HepG2 (cell line): ENCODE results near the gene CLTA. TPM values are rescaled to one million over a fixed set of nuclear protein-coding genes. Genes with fewer than 3 reads are reported as not detected.
A peak's percentile ranks its signal among the peaks of the same experiment; 100 is the strongest.

Source experiments
- BCL6 ChIP-seq: IDR thresholded peaks from 2 replicates; pipeline ENCODE4 v1.6.1; 2016; ENCODE audit warnings: missing genetic modification reagents, missing compliant biosample characterization
- CTCF ChIP-seq: sonication (generic); formaldehyde crosslinking; IDR thresholded peaks from 2 replicates; pipeline ENCODE4 v1.5.0; 2020; ENCODE audit warnings: mild to moderate bottlenecking, missing genetic modification reagents, moderate library complexity
- ELF4 ChIP-seq: sonication (generic); formaldehyde crosslinking; IDR thresholded peaks from 2 replicates; pipeline ENCODE4 v1.5.0; 2020; ENCODE audit warnings: missing genetic modification reagents, mild to moderate bottlenecking, moderate library complexity, borderline replicate concordance
- GATAD2A ChIP-seq: IDR thresholded peaks from 2 replicates; pipeline ENCODE4 v1.6.1; 2016
- GLI4 ChIP-seq: sonication (generic); formaldehyde crosslinking; IDR thresholded peaks from 2 replicates; pipeline ENCODE4 v1.5.1; 2020; ENCODE audit warnings: missing genetic modification reagents, mild to moderate bottlenecking, moderate library complexity, borderline replicate concordance
- HDAC2 ChIP-seq: sonication (generic); formaldehyde crosslinking; IDR thresholded peaks from 2 replicates; pipeline ENCODE4 v1.4.0; 2020; ENCODE audit warnings: missing genetic modification reagents
- JUND ChIP-seq: sonication (generic); formaldehyde crosslinking; IDR thresholded peaks from 2 replicates; pipeline ENCODE4 v1.8.0; 2022; ENCODE audit warnings: mild to moderate bottlenecking, missing genetic modification reagents
- KAT8 ChIP-seq: IDR thresholded peaks from 2 replicates; pipeline ENCODE4 v1.6.1; 2016; ENCODE audit warnings: missing genetic modification reagents, missing compliant biosample characterization
- MLXIP ChIP-seq: sonication (generic); formaldehyde crosslinking; IDR thresholded peaks from 2 replicates; pipeline ENCODE4 v1.9.0; 2021; ENCODE audit warnings: missing genetic modification reagents, borderline replicate concordance
- SATB2 ChIP-seq: sonication (generic); formaldehyde crosslinking; IDR thresholded peaks from 2 replicates; pipeline ENCODE4 v1.5.0; 2020; ENCODE audit warnings: missing genetic modification reagents
- SOX6 ChIP-seq, 2 experiments: fragments of 450-650 bp in 1 of 2; sonication (generic) in 1 of 2; formaldehyde crosslinking in 1 of 2; IDR thresholded peaks; 2 replicates each; pipeline versions ENCODE4 v1.4.0 to v1.6.1; 2017 to 2020; ENCODE audit warnings: antibody characterized with exemption in 1 of 2, mild to moderate bottlenecking in 1 of 2, missing genetic modification reagents in 1 of 2
- SP4 ChIP-seq: sonication (generic); formaldehyde crosslinking; IDR thresholded peaks from 2 replicates; pipeline ENCODE4 v1.8.1; 2023; ENCODE audit warnings: mild to moderate bottlenecking, missing genetic modification reagents
- TCF7 ChIP-seq: sonication (generic); IDR thresholded peaks from 2 replicates; pipeline ENCODE4 v1.6.1; 2016; ENCODE audit warnings: antibody characterized with exemption, low read depth
- TIGD3 ChIP-seq: sonication (generic); formaldehyde crosslinking; IDR thresholded peaks from 2 replicates; pipeline ENCODE4 v1.5.1; 2020; ENCODE audit warnings: mild to moderate bottlenecking, missing genetic modification reagents, borderline replicate concordance
- ZNF124 ChIP-seq: sonication (generic); formaldehyde crosslinking; IDR thresholded peaks from 2 replicates; pipeline ENCODE4 v1.4.0; 2020; ENCODE audit warnings: missing genetic modification reagents
- ZNF451 ChIP-seq: sonication (generic); formaldehyde crosslinking; IDR thresholded peaks from 2 replicates; pipeline ENCODE4 v1.5.0; 2020; ENCODE audit warnings: mild to moderate bottlenecking, missing genetic modification reagents
- ZNF564 ChIP-seq: sonication (generic); formaldehyde crosslinking; IDR thresholded peaks from 2 replicates; pipeline ENCODE4 v1.8.1; 2023; ENCODE audit warnings: mild to moderate bottlenecking, missing genetic modification reagents
- ZNF713 ChIP-seq: sonication (generic); formaldehyde crosslinking; IDR thresholded peaks from 2 replicates; pipeline ENCODE4 v1.4.0; 2020; ENCODE audit warnings: mild to moderate bottlenecking, missing genetic modification reagents
- ZNF83 ChIP-seq: sonication (generic); formaldehyde crosslinking; IDR thresholded peaks from 2 replicates; pipeline ENCODE4 v1.4.0; 2020; ENCODE audit warnings: missing genetic modification reagents, mild to moderate bottlenecking, borderline replicate concordance
- polyA plus RNA-seq, 8 experiments: library from polyadenylated mRNA; depleted of rRNA in 3 of 8; stranded (reverse) in 7 of 8; unstranded in 1 of 8; fragments of >200 nt; fragmentation: Illumina TruSeq in 4 of 8; extraction: Trizol in 4 of 8; gene quantifications; 2 replicates each; pipeline versions ENCODE4 v1.2.1 to v1.2.3, GENCODE V29; 2011 to 2016; ENCODE audit warnings: low read depth in 4 of 8, missing spikeins in 1 of 8, mixed read lengths in 1 of 8; ENCODE audit not compliant: insufficient read depth in 1 of 8
- total RNA-seq, 5 experiments: library from RNA; depleted of rRNA; stranded (reverse); fragments of >200 nt; fragmentation: Illumina TruSeq; extraction: Trizol; gene quantifications; 2 replicates each; pipeline ENCODE4 v1.2.3, GENCODE V29; 2016; ENCODE audit warnings: low read depth in 1 of 5
- TF ChIP-seq, protein P1 (sequence below): sonication (generic); formaldehyde crosslinking; IDR thresholded peaks from 2 replicates; pipeline ENCODE4 v1.5.1; 2020; ENCODE audit warnings: mild to moderate bottlenecking, missing genetic modification reagents, borderline replicate concordance

Gene CLTA
- total and polyA plus RNA-seq, 2 of the 13 experiments (the other 11 are each of a cell fraction or from before 2014, with no cell fraction given) = 143 to 222 TPM

DNA sequence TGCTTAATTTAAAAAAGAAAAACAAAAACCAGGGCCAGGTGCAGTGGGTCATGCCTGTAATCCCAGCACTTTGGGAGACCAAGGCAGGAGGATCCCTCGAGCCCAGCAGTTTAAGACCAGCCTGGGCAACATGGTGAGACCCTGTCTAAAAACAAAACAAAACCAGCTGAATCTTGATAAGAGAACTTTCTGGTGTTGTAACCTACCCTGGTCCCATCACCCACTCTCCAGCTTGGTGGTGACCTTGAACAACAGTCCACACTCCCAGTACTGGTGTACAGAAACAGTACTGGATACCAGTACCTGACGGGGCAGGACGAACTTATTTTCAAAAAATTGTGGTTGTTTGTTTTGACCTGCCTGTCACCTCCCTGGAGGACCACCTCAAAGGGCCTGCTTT lies 30.9 kb downstream of the CLTA start (continued):
- TF ChIP-seq JUND (CRISPR knock-in tag) = no peak
- no peak for TF ChIP-seq CTCF (CRISPR knock-in tag)
- TF ChIP-seq ZNF451 (CRISPR knock-in tag) = no peak
- TF ChIP-seq ZNF564 = no peak
- TF ChIP-seq BCL6 = no peak
- TF ChIP-seq KAT8 (CRISPR knock-in tag) = 0 out of 2 replicates have a peak, but pooled peaks have one; percentile 22
- no peak for TF ChIP-seq ZNF713 (CRISPR knock-in tag)
- TF ChIP-seq ZNF124 (CRISPR knock-in tag) = no peak
- no peak for TF ChIP-seq SP4 (CRISPR knock-in tag)
- TF ChIP-seq SOX6 (IDR thresholded peaks at IDR 0.05) = no peak
- TF ChIP-seq SOX6 (CRISPR knock-in tag; IDR thresholded peaks at IDR 0.05) = peak; percentile 51; the same call in 1 of the 2 replicates
- TF ChIP-seq, protein P1, sequence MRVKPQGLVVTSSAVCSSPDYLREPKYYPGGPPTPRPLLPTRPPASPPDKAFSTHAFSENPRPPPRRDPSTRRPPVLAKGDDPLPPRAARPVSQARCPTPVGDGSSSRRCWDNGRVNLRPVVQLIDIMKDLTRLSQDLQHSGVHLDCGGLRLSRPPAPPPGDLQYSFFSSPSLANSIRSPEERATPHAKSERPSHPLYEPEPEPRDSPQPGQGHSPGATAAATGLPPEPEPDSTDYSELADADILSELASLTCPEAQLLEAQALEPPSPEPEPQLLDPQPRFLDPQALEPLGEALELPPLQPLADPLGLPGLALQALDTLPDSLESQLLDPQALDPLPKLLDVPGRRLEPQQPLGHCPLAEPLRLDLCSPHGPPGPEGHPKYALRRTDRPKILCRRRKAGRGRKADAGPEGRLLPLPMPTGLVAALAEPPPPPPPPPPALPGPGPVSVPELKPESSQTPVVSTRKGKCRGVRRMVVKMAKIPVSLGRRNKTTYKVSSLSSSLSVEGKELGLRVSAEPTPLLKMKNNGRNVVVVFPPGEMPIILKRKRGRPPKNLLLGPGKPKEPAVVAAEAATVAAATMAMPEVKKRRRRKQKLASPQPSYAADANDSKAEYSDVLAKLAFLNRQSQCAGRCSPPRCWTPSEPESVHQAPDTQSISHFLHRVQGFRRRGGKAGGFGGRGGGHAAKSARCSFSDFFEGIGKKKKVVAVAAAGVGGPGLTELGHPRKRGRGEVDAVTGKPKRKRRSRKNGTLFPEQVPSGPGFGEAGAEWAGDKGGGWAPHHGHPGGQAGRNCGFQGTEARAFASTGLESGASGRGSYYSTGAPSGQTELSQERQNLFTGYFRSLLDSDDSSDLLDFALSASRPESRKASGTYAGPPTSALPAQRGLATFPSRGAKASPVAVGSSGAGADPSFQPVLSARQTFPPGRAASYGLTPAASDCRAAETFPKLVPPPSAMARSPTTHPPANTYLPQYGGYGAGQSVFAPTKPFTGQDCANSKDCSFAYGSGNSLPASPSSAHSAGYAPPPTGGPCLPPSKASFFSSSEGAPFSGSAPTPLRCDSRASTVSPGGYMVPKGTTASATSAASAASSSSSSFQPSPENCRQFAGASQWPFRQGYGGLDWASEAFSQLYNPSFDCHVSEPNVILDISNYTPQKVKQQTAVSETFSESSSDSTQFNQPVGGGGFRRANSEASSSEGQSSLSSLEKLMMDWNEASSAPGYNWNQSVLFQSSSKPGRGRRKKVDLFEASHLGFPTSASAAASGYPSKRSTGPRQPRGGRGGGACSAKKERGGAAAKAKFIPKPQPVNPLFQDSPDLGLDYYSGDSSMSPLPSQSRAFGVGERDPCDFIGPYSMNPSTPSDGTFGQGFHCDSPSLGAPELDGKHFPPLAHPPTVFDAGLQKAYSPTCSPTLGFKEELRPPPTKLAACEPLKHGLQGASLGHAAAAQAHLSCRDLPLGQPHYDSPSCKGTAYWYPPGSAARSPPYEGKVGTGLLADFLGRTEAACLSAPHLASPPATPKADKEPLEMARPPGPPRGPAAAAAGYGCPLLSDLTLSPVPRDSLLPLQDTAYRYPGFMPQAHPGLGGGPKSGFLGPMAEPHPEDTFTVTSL (CRISPR knock-in tag) = no peak
- TF ChIP-seq ZNF83 (CRISPR knock-in tag) = no peak
- TF ChIP-seq TIGD3 (CRISPR knock-in tag) = no peak
- no peak for TF ChIP-seq GLI4 (CRISPR knock-in tag)
- no peak for TF ChIP-seq TCF7
- TF ChIP-seq ELF4 (CRISPR knock-in tag) = no peak
- TF ChIP-seq HDAC2 (CRISPR knock-in tag) = peak; percentile 32; the same call in 1 of the 2 replicates
- TF ChIP-seq SATB2 (CRISPR knock-in tag) = no peak
- no peak for TF ChIP-seq MLXIP (CRISPR knock-in tag)
- TF ChIP-seq GATAD2A (CRISPR knock-in tag) = peak; percentile 50; the same call in 1 of the 2 replicates
